SK-N-SH treated with all-trans-retinoic acid at 6 μM for 48 hours (cell line): Measurements from ENCODE around the gene OCRL.

Experiments
- ATAC-seq: fragments of 200-7000 bp; cut with Tn5 transposase; 3 replicates; pipeline ENCODE4 v1.9.1; 2020; ENCODE audit warnings: mild to moderate bottlenecking, moderate library complexity
- ARNTL ChIP-seq: fragments of 450-650 bp; formaldehyde crosslinking; IDR thresholded peaks from 2 replicates; pipeline ENCODE4 v1.5.0; 2020; ENCODE audit warnings: low read depth, mild to moderate bottlenecking, moderate library complexity, borderline replicate concordance
- BACH2 ChIP-seq: fragments of 250-450 bp; sonication (Bioruptor Pico); IDR thresholded peaks from 2 replicates; pipeline ENCODE4 v1.9.0; 2021; ENCODE audit warnings: mild to moderate bottlenecking, borderline replicate concordance
- CSDC2 ChIP-seq: fragments of 250-450 bp; sonication (Bioruptor Pico); IDR thresholded peaks from 2 replicates; pipeline ENCODE4 v1.5.0; 2020; ENCODE audit warnings: mild to moderate bottlenecking, moderate library complexity
- ESRRG ChIP-seq: fragments of 250-450 bp; sonication (Bioruptor Pico); IDR thresholded peaks from 2 replicates; pipeline ENCODE4 v1.6.1; 2021; ENCODE audit warnings: mild to moderate bottlenecking
- GLIS3 ChIP-seq: fragments of 250-450 bp; sonication (Bioruptor Pico); IDR thresholded peaks from 2 replicates; pipeline ENCODE4 v1.5.0; 2020; ENCODE audit warnings: mild to moderate bottlenecking, moderate library complexity
- ISL1 ChIP-seq: fragments of 250-450 bp; sonication (Bioruptor Pico); IDR thresholded peaks from 2 replicates; pipeline ENCODE4 v2.1.2; 2022; ENCODE audit warnings: mild to moderate bottlenecking, moderate library complexity
- PATZ1 ChIP-seq: fragments of 250-450 bp; sonication (Bioruptor Pico); IDR thresholded peaks from 2 replicates; pipeline ENCODE4 v1.8.0; 2020; ENCODE audit warnings: mild to moderate bottlenecking, moderate library complexity, borderline replicate concordance
- POU6F1 ChIP-seq: fragments of 250-450 bp; sonication (Bioruptor Pico); IDR thresholded peaks from 2 replicates; pipeline ENCODE4 v1.8.0; 2021; ENCODE audit warnings: low read depth, mild to moderate bottlenecking, moderate library complexity, borderline replicate concordance
- PPARA ChIP-seq: fragments of 250-450 bp; sonication (Bioruptor Pico); IDR thresholded peaks from 2 replicates; pipeline ENCODE4 v1.5.0; 2020; ENCODE audit warnings: mild to moderate bottlenecking, borderline replicate concordance
- RARB ChIP-seq: fragments of 250-450 bp; sonication (Bioruptor Pico); IDR thresholded peaks from 2 replicates; pipeline ENCODE4 v1.8.0; 2021; ENCODE audit warnings: mild to moderate bottlenecking, moderate library complexity
- SNAI2 ChIP-seq: fragments of 250-450 bp; sonication (Bioruptor Pico); IDR thresholded peaks from 2 replicates; pipeline ENCODE4 v1.5.0; 2020; ENCODE audit warnings: mild to moderate bottlenecking, moderate library complexity
- TCF4 ChIP-seq: fragments of 250-450 bp; sonication (Bioruptor Pico); IDR thresholded peaks from 2 replicates; pipeline ENCODE4 v1.8.0; 2021; ENCODE audit warnings: mild to moderate bottlenecking, moderate library complexity, borderline replicate concordance
- TOX ChIP-seq: fragments of 250-450 bp; sonication (Bioruptor Pico); IDR thresholded peaks from 2 replicates; pipeline ENCODE4 v1.8.0; 2021; ENCODE audit warnings: mild to moderate bottlenecking, moderate library complexity, borderline replicate concordance
- TSHZ2 ChIP-seq: fragments of 250-450 bp; sonication (Bioruptor Pico); IDR thresholded peaks from 2 replicates; pipeline ENCODE4 v1.5.0; 2020; ENCODE audit warnings: mild to moderate bottlenecking, moderate library complexity
- ZC3H10 ChIP-seq: fragments of 250-450 bp; sonication (Bioruptor Pico); IDR thresholded peaks from 2 replicates; pipeline ENCODE4 v1.5.1; 2021; ENCODE audit warnings: mild to moderate bottlenecking, moderate library complexity
- ZFP3 ChIP-seq: fragments of 250-450 bp; sonication (Bioruptor Pico); IDR thresholded peaks from 2 replicates; pipeline ENCODE4 v1.5.0; 2020; ENCODE audit warnings: mild to moderate bottlenecking, moderate library complexity
- ZFP30 ChIP-seq: fragments of 450-650 bp; formaldehyde crosslinking; IDR thresholded peaks from 2 replicates; pipeline ENCODE4 v1.5.0; 2022; ENCODE audit warnings: mild to moderate bottlenecking, moderate library complexity
- ZNF565 ChIP-seq: fragments of 450-650 bp; formaldehyde crosslinking; conservative IDR thresholded peaks from 2 replicates; pipeline ENCODE4 v1.5.0; 2020; ENCODE audit warnings: low read depth, mild to moderate bottlenecking, moderate library complexity
- ZNF70 ChIP-seq: fragments of 450-650 bp; formaldehyde crosslinking; IDR thresholded peaks from 2 replicates; pipeline ENCODE4 v1.5.0; 2020; ENCODE audit warnings: mild to moderate bottlenecking, moderate library complexity
- ZNF8 ChIP-seq: fragments of 450-650 bp; formaldehyde crosslinking; IDR thresholded peaks from 2 replicates; pipeline ENCODE4 v1.5.0; 2020; ENCODE audit warnings: mild to moderate bottlenecking, moderate library complexity
- TF ChIP-seq, protein P1 (sequence below): fragments of 250-450 bp; sonication (Bioruptor Pico); IDR thresholded peaks from 2 replicates; pipeline ENCODE4 v1.5.1; 2020; ENCODE audit warnings: low read depth, mild to moderate bottlenecking, moderate library complexity
- TF ChIP-seq, protein P2 (sequence below): fragments of 250-450 bp; sonication (Bioruptor Pico); IDR thresholded peaks from 2 replicates; pipeline ENCODE4 v1.5.1; 2021; ENCODE audit warnings: mild to moderate bottlenecking, moderate library complexity

Gene OCRL

GRCh38 chrX:129534816-129535578 is 5.1 kb upstream of the OCRL start (continued):
- TF ChIP-seq TOX (CRISPR knock-in tag): no peak
- TF ChIP-seq ZNF70 (CRISPR knock-in tag): no peak
- no peak for TF ChIP-seq SNAI2 (CRISPR knock-in tag)
- TF ChIP-seq GLIS3: no peak
- no peak for TF ChIP-seq ESRRG (CRISPR knock-in tag)

DNA sequence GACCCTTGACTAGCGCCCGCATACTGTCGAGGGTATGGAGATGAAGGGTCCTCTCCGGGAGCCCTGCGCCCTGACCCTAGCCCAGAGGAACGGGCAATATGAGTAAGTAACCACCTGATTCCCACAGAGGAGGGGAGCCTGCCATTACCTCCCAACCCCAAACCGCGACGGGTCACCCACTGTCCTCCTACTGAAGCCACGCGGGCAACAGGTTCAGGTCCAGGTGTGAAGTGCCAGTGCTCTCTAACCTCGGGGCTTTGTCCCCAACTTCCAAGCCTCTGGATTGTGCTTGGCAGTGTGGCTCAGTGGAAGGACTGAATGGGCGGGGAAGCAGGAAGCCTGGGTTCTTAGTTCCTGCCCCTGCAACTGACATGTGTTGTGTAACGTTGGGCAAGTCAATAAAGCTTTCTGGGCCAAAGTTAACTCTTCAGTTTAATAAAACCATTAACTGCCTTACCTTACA is 694 bp downstream of the OCRL start:
- TF ChIP-seq PPARA: no peak
- no peak for TF ChIP-seq ZC3H10 (CRISPR knock-in tag)
- TF ChIP-seq, protein P1, sequence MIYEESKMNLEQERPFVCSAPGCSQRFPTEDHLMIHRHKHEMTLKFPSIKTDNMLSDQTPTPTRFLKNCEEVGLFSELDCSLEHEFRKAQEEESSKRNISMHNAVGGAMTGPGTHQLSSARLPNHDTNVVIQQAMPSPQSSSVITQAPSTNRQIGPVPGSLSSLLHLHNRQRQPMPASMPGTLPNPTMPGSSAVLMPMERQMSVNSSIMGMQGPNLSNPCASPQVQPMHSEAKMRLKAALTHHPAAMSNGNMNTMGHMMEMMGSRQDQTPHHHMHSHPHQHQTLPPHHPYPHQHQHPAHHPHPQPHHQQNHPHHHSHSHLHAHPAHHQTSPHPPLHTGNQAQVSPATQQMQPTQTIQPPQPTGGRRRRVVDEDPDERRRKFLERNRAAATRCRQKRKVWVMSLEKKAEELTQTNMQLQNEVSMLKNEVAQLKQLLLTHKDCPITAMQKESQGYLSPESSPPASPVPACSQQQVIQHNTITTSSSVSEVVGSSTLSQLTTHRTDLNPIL (CRISPR knock-in tag): no peak
- no peak for TF ChIP-seq TSHZ2 (CRISPR knock-in tag)
- TF ChIP-seq BACH2 (CRISPR knock-in tag): no peak
- TF ChIP-seq ESRRG (CRISPR knock-in tag): no peak
- TF ChIP-seq ZFP30 (CRISPR knock-in tag): no peak
- TF ChIP-seq ZFP3 (CRISPR knock-in tag): no peak
- no peak for TF ChIP-seq ISL1 (CRISPR knock-in tag)
- no peak for TF ChIP-seq ZNF8 (CRISPR knock-in tag)
- no peak for TF ChIP-seq ZNF565
- no peak for TF ChIP-seq CSDC2
- TF ChIP-seq TOX (CRISPR knock-in tag): no peak
- peak; percentile 66 for ATAC-seq

- TF ChIP-seq PPARA (no peak), ARNTL (CRISPR knock-in tag) (no peak), POU6F1 (no peak), TSHZ2 (CRISPR knock-in tag) (no peak), CSDC2 (no peak), RARB (CRISPR knock-in tag) (no peak), PATZ1 (CRISPR knock-in tag) (no peak), ZNF8 (CRISPR knock-in tag) (no peak), TCF4 (CRISPR knock-in tag) (no peak)
- TF ChIP-seq, protein P2, sequence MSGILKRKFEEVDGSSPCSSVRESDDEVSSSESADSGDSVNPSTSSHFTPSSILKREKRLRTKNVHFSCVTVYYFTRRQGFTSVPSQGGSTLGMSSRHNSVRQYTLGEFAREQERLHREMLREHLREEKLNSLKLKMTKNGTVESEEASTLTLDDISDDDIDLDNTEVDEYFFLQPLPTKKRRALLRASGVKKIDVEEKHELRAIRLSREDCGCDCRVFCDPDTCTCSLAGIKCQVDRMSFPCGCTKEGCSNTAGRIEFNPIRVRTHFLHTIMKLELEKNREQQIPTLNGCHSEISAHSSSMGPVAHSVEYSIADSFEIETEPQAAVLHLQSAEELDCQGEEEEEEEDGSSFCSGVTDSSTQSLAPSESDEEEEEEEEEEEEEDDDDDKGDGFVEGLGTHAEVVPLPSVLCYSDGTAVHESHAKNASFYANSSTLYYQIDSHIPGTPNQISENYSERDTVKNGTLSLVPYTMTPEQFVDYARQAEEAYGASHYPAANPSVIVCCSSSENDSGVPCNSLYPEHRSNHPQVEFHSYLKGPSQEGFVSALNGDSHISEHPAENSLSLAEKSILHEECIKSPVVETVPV (CRISPR knock-in tag): no peak
- no peak for ATAC-seq
These were observed 4.7 kb downstream of the OCRL start for GRCh38 chrX:129544780-129545179.
